WTC11 (cell line): Measurements from ENCODE around the gene ZSCAN20. TPM values are rescaled to one million over a fixed set of nuclear protein-coding genes. Genes with fewer than 3 reads are reported as not detected.

ENCODE experiments used
- ATAC-seq: fragments of 200-7000 bp; cut with Tn5 transposase; 2 replicates; pipeline ENCODE4 v1.10.0; 2021; ENCODE audit warnings: mild to moderate bottlenecking, moderate library complexity
- CTCF ChIA-PET: fragments of 300-600 bp; sonication (Branson Sonifier 250); formaldehyde crosslinking; loops from one replicate; lab custom pipeline; 2021; ENCODE audit warnings: antibody characterized with exemption; lab: Charles Lee
- POLR2A ChIA-PET: fragments of 350-600 bp; sonication (Branson Sonifier 250); formaldehyde crosslinking; loops from one replicate; lab custom pipeline; 2021; ENCODE audit warnings: antibody characterized with exemption; lab: Charles Lee
- DNase-seq: peaks from one replicate; pipeline ENCODE4 v3.0.0; 2021; ENCODE audit warnings: low spot score
- H3K27ac Mint-ChIP-seq: 2 replicates; pipeline ENCODE4 v1.8.0; 2021; ENCODE audit warnings: mixed read lengths
- H3K27me3 Mint-ChIP-seq: 2 replicates; pipeline ENCODE4 v1.8.0; 2021; ENCODE audit warnings: low read depth, mild to moderate bottlenecking, moderate library complexity, mixed read lengths
- H3K36me3 Mint-ChIP-seq: 2 replicates; pipeline ENCODE4 v1.8.0; 2021; ENCODE audit warnings: mixed read lengths
- H3K4me1 Mint-ChIP-seq: 2 replicates; pipeline ENCODE4 v1.8.0; 2022; ENCODE audit warnings: mixed read lengths
- H3K4me3 Mint-ChIP-seq: 2 replicates; pipeline ENCODE4 v1.8.0; 2021; ENCODE audit warnings: mild to moderate bottlenecking, moderate library complexity, mixed read lengths
- H3K9me3 Mint-ChIP-seq: 2 replicates; pipeline ENCODE4 v1.8.0; 2021; ENCODE audit warnings: mixed read lengths
- AR ChIP-seq: fragments of 250-450 bp; sonication (Bioruptor Pico); IDR thresholded peaks from 2 replicates; pipeline ENCODE4 v1.9.0; 2021; ENCODE audit warnings: mild to moderate bottlenecking
- ATF3 ChIP-seq: sonication (generic); formaldehyde crosslinking; conservative IDR thresholded peaks from 2 replicates; pipeline ENCODE4 v1.8.1; 2022; ENCODE audit warnings: mild to moderate bottlenecking, missing genetic modification reagents
- CREM ChIP-seq: sonication (generic); formaldehyde crosslinking; IDR thresholded peaks from 2 replicates; pipeline ENCODE4 v1.8.1; 2022; ENCODE audit warnings: mild to moderate bottlenecking, missing genetic modification reagents, moderate library complexity
- E2F5 ChIP-seq: sonication (generic); formaldehyde crosslinking; IDR thresholded peaks from 2 replicates; pipeline ENCODE4 v1.8.1; 2022; ENCODE audit warnings: mild to moderate bottlenecking, moderate library complexity, missing genetic modification reagents
- ESRRA ChIP-seq: sonication (generic); formaldehyde crosslinking; IDR thresholded peaks from 2 replicates; pipeline ENCODE4 v1.8.1; 2022; ENCODE audit warnings: mild to moderate bottlenecking, missing genetic modification reagents, borderline replicate concordance
- FOXJ3 ChIP-seq: sonication (generic); formaldehyde crosslinking; IDR thresholded peaks from 2 replicates; pipeline ENCODE4 v1.9.0; 2021; ENCODE audit warnings: missing genetic modification reagents, mild to moderate bottlenecking, borderline replicate concordance
- FOXK1 ChIP-seq: sonication (generic); formaldehyde crosslinking; IDR thresholded peaks from 2 replicates; pipeline ENCODE4 v1.8.0; 2022; ENCODE audit warnings: mild to moderate bottlenecking, moderate library complexity, missing genetic modification reagents
- GABPB1 ChIP-seq: sonication (generic); formaldehyde crosslinking; IDR thresholded peaks from 2 replicates; pipeline ENCODE4 v1.8.1; 2023; ENCODE audit warnings: mild to moderate bottlenecking, missing genetic modification reagents
- HMGXB4 ChIP-seq: sonication (generic); formaldehyde crosslinking; IDR thresholded peaks from 2 replicates; pipeline ENCODE4 v1.8.1; 2023; ENCODE audit warnings: mild to moderate bottlenecking, moderate library complexity, missing genetic modification reagents
- JUN ChIP-seq: sonication (generic); formaldehyde crosslinking; IDR thresholded peaks from 2 replicates; pipeline ENCODE4 v1.8.0; 2023; ENCODE audit warnings: mild to moderate bottlenecking, missing genetic modification reagents
- MAX ChIP-seq: sonication (generic); formaldehyde crosslinking; IDR thresholded peaks from 2 replicates; pipeline ENCODE4 v1.8.0; 2022; ENCODE audit warnings: mild to moderate bottlenecking, missing genetic modification reagents
- MLX ChIP-seq: sonication (generic); formaldehyde crosslinking; IDR thresholded peaks from 2 replicates; pipeline ENCODE4 v1.8.1; 2023; ENCODE audit warnings: mild to moderate bottlenecking, missing genetic modification reagents, moderate library complexity
- MYBL2 ChIP-seq: sonication (generic); formaldehyde crosslinking; IDR thresholded peaks from 2 replicates; pipeline ENCODE4 v1.8.1; 2023; ENCODE audit warnings: mild to moderate bottlenecking, moderate library complexity, missing genetic modification reagents
- NFATC4 ChIP-seq: fragments of 250-450 bp; sonication (Bioruptor Pico); IDR thresholded peaks from 2 replicates; pipeline ENCODE4 v1.9.0; 2021; ENCODE audit warnings: mild to moderate bottlenecking
- NFYB ChIP-seq: sonication (generic); formaldehyde crosslinking; conservative IDR thresholded peaks from 2 replicates; pipeline ENCODE4 v1.8.0; 2022; ENCODE audit warnings: low read depth, missing genetic modification reagents
- PRRX2 ChIP-seq: fragments of 250-450 bp; sonication (Bioruptor Pico); IDR thresholded peaks from 2 replicates; pipeline ENCODE4 v1.8.0; 2021; ENCODE audit warnings: mild to moderate bottlenecking
- RELA ChIP-seq: sonication (generic); formaldehyde crosslinking; IDR thresholded peaks from 2 replicates; pipeline ENCODE4 v1.8.1; 2022; ENCODE audit warnings: missing genetic modification reagents, mild to moderate bottlenecking, borderline replicate concordance
- RORB ChIP-seq: fragments of 250-450 bp; sonication (Bioruptor Pico); IDR thresholded peaks from 2 replicates; pipeline ENCODE4 v1.9.0; 2021; ENCODE audit warnings: mild to moderate bottlenecking
- TEAD1 ChIP-seq: sonication (generic); formaldehyde crosslinking; IDR thresholded peaks from 2 replicates; pipeline ENCODE4 v1.8.0; 2022; ENCODE audit warnings: mild to moderate bottlenecking, missing genetic modification reagents
- USF1 ChIP-seq: sonication (generic); formaldehyde crosslinking; IDR thresholded peaks from 2 replicates; pipeline ENCODE4 v1.8.0; 2022; ENCODE audit warnings: mild to moderate bottlenecking, missing genetic modification reagents
- ZBTB21 ChIP-seq: sonication (generic); formaldehyde crosslinking; IDR thresholded peaks from 2 replicates; pipeline ENCODE4 v1.8.1; 2023; ENCODE audit warnings: mild to moderate bottlenecking, missing genetic modification reagents, borderline replicate concordance
- ZBTB43 ChIP-seq: sonication (generic); formaldehyde crosslinking; IDR thresholded peaks from 2 replicates; pipeline ENCODE4 v1.8.1; 2023; ENCODE audit warnings: mild to moderate bottlenecking, missing genetic modification reagents
- ZNF219 ChIP-seq: sonication (generic); formaldehyde crosslinking; IDR thresholded peaks from 2 replicates; pipeline ENCODE4 v1.8.0; 2023; ENCODE audit warnings: missing genetic modification reagents, mild to moderate bottlenecking, borderline replicate concordance
- ZNF232 ChIP-seq: sonication (generic); formaldehyde crosslinking; IDR thresholded peaks from 2 replicates; pipeline ENCODE4 v1.8.0; 2022; ENCODE audit warnings: mild to moderate bottlenecking, missing genetic modification reagents
- ZNF263 ChIP-seq: sonication (generic); formaldehyde crosslinking; IDR thresholded peaks from 2 replicates; pipeline ENCODE4 v1.8.1; 2022; ENCODE audit warnings: low read depth, mild to moderate bottlenecking, moderate library complexity, missing genetic modification reagents
- ZNF317 ChIP-seq: sonication (generic); formaldehyde crosslinking; IDR thresholded peaks from 2 replicates; pipeline ENCODE4 v1.8.1; 2023; ENCODE audit warnings: low read depth, mild to moderate bottlenecking, moderate library complexity, missing genetic modification reagents, borderline replicate concordance
- ZNF512 ChIP-seq: sonication (generic); formaldehyde crosslinking; IDR thresholded peaks from 2 replicates; pipeline ENCODE4 v1.8.1; 2022; ENCODE audit warnings: missing genetic modification reagents, borderline replicate concordance
- ZNF671 ChIP-seq: fragments of 250-450 bp; sonication (Bioruptor Pico); IDR thresholded peaks from 2 replicates; pipeline ENCODE4 v1.8.0; 2021; ENCODE audit warnings: mild to moderate bottlenecking
- total RNA-seq: library from RNA; stranded (reverse); gene quantifications from 3 replicates; pipeline ENCODE4 v1.2.3, GENCODE V29; 2021

Gene ZSCAN20
- total RNA-seq, 1 experiment from 2014 or later: 3.7 TPM

GRCh38 chr1:33515607-33516006 is 43.2 kb downstream of the ZSCAN20 start:
- Mint-ChIP-seq H3K36me3 (no peaks in the 10 kb centered on the region), H3K27me3 (peaks cover 2% of the 10 kb centered on the region), H3K4me1 (peaks cover 21% of the 10 kb centered on the region), H3K9me3 (peaks cover 10% of the 10 kb centered on the region), H3K4me3 (no peak overlapping the region), H3K27ac (no peak overlapping the region)
- no peak for DNase-seq
- ChIA-PET POLR2A (no interaction called here), CTCF (interaction anchor here (0.9 kb wide), 1 partner anchor 15 kb away, joined by 5 read pairs; no protein-coding TSS in a partner anchor)
- TF ChIP-seq ZBTB21 (CRISPR knock-in tag): no peak
- no peak for TF ChIP-seq MAX (CRISPR knock-in tag)
- TF ChIP-seq ZNF263: no peak
- no peak for TF ChIP-seq PRRX2
- TF ChIP-seq ZNF317 (CRISPR knock-in tag): no peak
- TF ChIP-seq ESRRA (CRISPR knock-in tag): no peak
- no peak for TF ChIP-seq ATF3
- no peak for TF ChIP-seq ZBTB43
- no peak for TF ChIP-seq ZNF219 (CRISPR knock-in tag)
- no peak for TF ChIP-seq ZNF671 (CRISPR knock-in tag)
- TF ChIP-seq RELA (CRISPR knock-in tag): no peak
- TF ChIP-seq USF1 (CRISPR knock-in tag): no peak
- no peak for TF ChIP-seq RORB (CRISPR knock-in tag)
- no peak for TF ChIP-seq NFYB (CRISPR knock-in tag)
- TF ChIP-seq ZNF232 (CRISPR knock-in tag): no peak
- TF ChIP-seq MYBL2 (CRISPR knock-in tag): no peak
- no peak for TF ChIP-seq FOXK1 (CRISPR knock-in tag)
- no peak for TF ChIP-seq HMGXB4
- no peak for ATAC-seq

- Mint-ChIP-seq H3K4me1 (peaks cover 21% of the 10 kb centered on the region), H3K36me3 (no peaks in the 10 kb centered on the region), H3K4me3 (no peak overlapping the region), H3K9me3 (peaks cover 8% of the 10 kb centered on the region), H3K27ac (peak overlapping the region; percentile 36; the same call in 1 of the 2 replicates), H3K27me3 (no peaks in the 10 kb centered on the region)
- POLR2A ChIA-PET: no interaction called here
- no peak for DNase-seq
- ATAC-seq: peak; percentile 65
- CTCF ChIA-PET: no interaction called here
- TF ChIP-seq NFATC4 (CRISPR knock-in tag) (no peak), TEAD1 (no peak), FOXJ3 (CRISPR knock-in tag) (no peak), GABPB1 (CRISPR knock-in tag) (no peak), CREM (no peak), E2F5 (CRISPR knock-in tag) (no peak), JUN (CRISPR knock-in tag) (no peak), RORB (CRISPR knock-in tag) (no peak), AR (no peak), ZNF512 (CRISPR knock-in tag) (no peak), PRRX2 (no peak), MLX (no peak)
Measured at GRCh38 chr1:33516428-33516827, 44.0 kb downstream of the ZSCAN20 start.
